GM12878 (cell line): ENCODE results near the gene ACER3. TPM values are rescaled to one million over a fixed set of nuclear protein-coding genes. Genes with fewer than 3 reads are reported as not detected.
"Not testable (repeated sequence)": the region's sequence is repeated elsewhere in the genome, so short reads cannot be mapped to it uniquely, and the experiment has no call there.

Experiments
- ATAC-seq: fragments of 200-7000 bp; cut with Tn5 transposase; 3 replicates; pipeline ENCODE4 v1.9.1; 2020; ENCODE audit warnings: mild to moderate bottlenecking, moderate library complexity
- BruUV-seq: library from RNA; stranded (reverse); fragments of 400-500 nt; replicated peaks from 2 replicates; lab custom pipeline; 2021; lab: Mats Ljungman, UMichigan
- CTCF ChIA-PET: fragments of 300-600 bp; sonication (Branson Sonifier 250); formaldehyde crosslinking; extraction: SDS; loops from one replicate; lab custom pipeline; 2021; ENCODE audit warnings: inconsistent platforms; lab: Yijun Ruan, JAX
- POLR2A ChIA-PET: fragments of 350-600 bp; formaldehyde crosslinking; extraction: SDS; loops from one replicate; lab custom pipeline; 2021; ENCODE audit warnings: inconsistent platforms; lab: Charles Lee
- RAD21 ChIA-PET: fragments of 300-600 bp; sonication (Branson Sonifier 250); formaldehyde crosslinking; loops from one replicate; lab custom pipeline; 2023; ENCODE audit warnings: antibody characterized with exemption; ENCODE audit not compliant: unreplicated experiment; lab: Charles Lee
- SMC1A ChIA-PET: fragments of 300-600 bp; sonication (Branson Sonifier 250); formaldehyde crosslinking; loops from one replicate; lab custom pipeline; 2023; ENCODE audit not compliant: unreplicated experiment, uncharacterized antibody; lab: Charles Lee
- DNase-seq: peaks from one replicate; pipeline ENCODE4 v3.0.0-alpha.2; 2011; ENCODE audit warnings: low read depth, low spot score
- FAIRE-seq: peaks from 3 replicates; lab custom pipeline; 2011; peaks lifted over from hg19 to GRCh38; lab: Jason Lieb, UNC
- H2AFZ ChIP-seq: 2 replicates; pipeline ENCODE4 v1.6.0; 2011; ENCODE audit warnings: low read depth, low read length, control low read depth; ENCODE audit not compliant: control insufficient read depth
- H3K27ac ChIP-seq: 2 replicates; pipeline ENCODE4 v1.5.1; 2011; ENCODE audit warnings: control low read depth; ENCODE audit not compliant: control insufficient read depth, insufficient read depth
- H3K27me3 ChIP-seq, 2 experiments: replicated peaks in 1 of 2; 2 replicates each; pipeline versions ENCODE4 v1.6.0 to v1.6.1; 2011; ENCODE audit warnings: low read length in 1 of 2; ENCODE audit not compliant: control insufficient read depth in 2 of 2, insufficient read depth in 2 of 2
- H3K36me3 ChIP-seq, 2 experiments: 2 replicates each; pipeline ENCODE4 v1.5.1; 2011; ENCODE audit warnings: low read length in 1 of 2; ENCODE audit not compliant: control insufficient read depth in 2 of 2, insufficient read depth in 2 of 2
- H3K4me1 ChIP-seq: 2 replicates; pipeline ENCODE4 v1.6.1; 2011; ENCODE audit warnings: mild to moderate bottlenecking, low read length, moderate library complexity, mixed read lengths; ENCODE audit not compliant: control insufficient read depth, insufficient read depth
- H3K4me2 ChIP-seq: 2 replicates; pipeline ENCODE4 v1.6.0; 2011; ENCODE audit warnings: control low read depth; ENCODE audit not compliant: control insufficient read depth, insufficient read depth
- H3K4me3 ChIP-seq: fragments of 200-600 bp; sonication (generic); 2 replicates; pipeline ENCODE4 v1.5.1; 2016
- H3K79me2 ChIP-seq: 2 replicates; pipeline ENCODE4 v1.6.0; 2011; ENCODE audit warnings: low read length; ENCODE audit not compliant: control insufficient read depth, insufficient read depth
- H3K9ac ChIP-seq: 2 replicates; pipeline ENCODE4 v1.8.0; 2011; ENCODE audit warnings: low read length, control low read depth, mixed read lengths; ENCODE audit not compliant: control insufficient read depth, insufficient read depth
- H3K9me3 ChIP-seq: replicated peaks from 3 replicates; pipeline ENCODE4 v1.5.1; 2011; ENCODE audit warnings: mild to moderate bottlenecking, low read length; ENCODE audit not compliant: control insufficient read depth, insufficient read depth
- H4K20me1 ChIP-seq: 2 replicates; pipeline ENCODE4 v1.6.0; 2011; ENCODE audit not compliant: control insufficient read depth, insufficient read depth
- EZH2 ChIP-seq: IDR thresholded peaks from 2 replicates; pipeline ENCODE4 v1.6.1; 2012; ENCODE audit warnings: low read depth, mild to moderate bottlenecking, control low read depth, inconsistent platforms, low read length, borderline replicate concordance; ENCODE audit not compliant: control insufficient read depth
- RAD21 ChIP-seq: IDR thresholded peaks from 2 replicates; pipeline ENCODE4 v1.6.1; 2011; ENCODE audit warnings: mild to moderate bottlenecking, low read depth, low read length, moderate library complexity; ENCODE audit not compliant: insufficient read depth
- TCF12 ChIP-seq: IDR thresholded peaks from 2 replicates; pipeline ENCODE4 v1.6.1; 2011; ENCODE audit warnings: low read depth, mild to moderate bottlenecking, low read length
- TCF7 ChIP-seq: IDR thresholded peaks from 2 replicates; pipeline ENCODE4 v1.6.1; 2014; ENCODE audit warnings: antibody characterized with exemption, borderline replicate concordance
- USF1 ChIP-seq: IDR thresholded peaks from 2 replicates; pipeline ENCODE4 v1.6.1; 2011; ENCODE audit warnings: borderline replicate concordance, low read depth, mild to moderate bottlenecking, moderate library complexity, mixed read lengths, low read length; ENCODE audit not compliant: insufficient read depth; ENCODE audit errors: extremely low read length
- WGBS: methylation state at CpG from one replicate; pipeline ENCODE4 v1.1.6; 2016; ENCODE audit warnings: low lambda C conversion rate; ENCODE audit not compliant: insufficient replicate concordance, insufficient coverage; ENCODE audit errors: missing lambda C conversion rate; 5-methylcytosine and 5-hydroxymethylcytosine counted together
- in situ Hi-C: fragments of 300-500 bp; cut with MboI; formaldehyde crosslinking; loops from 9 replicates; pipeline ENCODE4 v1.14.3; 2018; ENCODE audit warnings: mixed read lengths
- intact Hi-C: fragments of 100-400 bp; cut with micrococcal nuclease; formaldehyde crosslinking; loops from one replicate; pipeline ENCODE4 v1.14.2; 2022; ENCODE audit not compliant: unreplicated experiment
- polyA plus RNA-seq, 11 experiments: library from polyadenylated mRNA; depleted of rRNA in 4 of 11; unstranded in 6 of 11; stranded (reverse) in 5 of 11; fragments of >200 nt; fragmentation: Nextera tagmentation in 4 of 11; fragmentation: Illumina TruSeq in 1 of 11; extraction: Ambion mirVana in 4 of 11; extraction: Trizol in 1 of 11; gene quantifications; 1 replicate in 1 of 11; 2 replicates in 10 of 11; pipeline versions ENCODE4 v1.2.1 to v1.2.3, GENCODE V29; 2011 to 2016; ENCODE audit warnings: inconsistent platforms in 2 of 11, missing spikeins in 2 of 11, low read depth in 1 of 11
- total RNA-seq, 4 experiments: library from RNA; depleted of rRNA in 3 of 4; stranded (reverse); fragments of >200 nt in 3 of 4; fragmentation: Illumina TruSeq in 1 of 4; extraction: Trizol in 1 of 4; gene quantifications; 2 replicates each; pipeline versions ENCODE4 v1.2.1 to v1.2.3, GENCODE V29; 2013 to 2021

Gene ACER3
- total and polyA plus RNA-seq, 10 of the 15 experiments (the other 5 are each of a cell fraction or from before 2014, with no cell fraction given) = 2.8 to 17.4 (median 10.3) TPM

GRCh38 chr11:77060234-77060633 is 199.5 kb downstream of the ACER3 start (continued):
- TF ChIP-seq TCF12 = no peak
- TF ChIP-seq USF1 = no peak
- TF ChIP-seq EZH2 = no peak
- TF ChIP-seq, all 136 proteins: peak for 0

GRCh38 chr11:77061258-77061657 is 200.5 kb downstream of the ACER3 start:
- CTCF ChIA-PET = interaction anchor here (1.4 to 3.6 kb wide), 2 partner anchors 13 to 30 kb away, joined by 3 to 11 read pairs; no protein-coding TSS in a partner anchor
- H3K27ac ChIP-seq, H3K9ac ChIP-seq, in situ Hi-C loops, H3K4me3 ChIP-seq, H4K20me1 ChIP-seq, H3K36me3 ChIP-seq, FAIRE-seq, H3K9me3 ChIP-seq, ATAC-seq, intact Hi-C loops, H3K79me2 ChIP-seq, DNase-seq, BruUV-seq, H3K4me1 ChIP-seq, RAD21 ChIA-PET, H2AFZ ChIP-seq, H3K27me3 ChIP-seq, H3K4me2 ChIP-seq: not testable (repeated sequence)
- SMC1A ChIA-PET = interaction anchor here (1.5 kb wide), 1 partner anchor 30 kb away, joined by 4 read pairs; no protein-coding TSS in a partner anchor
- 36% methylated on average over 4 of the region's 4 CpGs for WGBS
- POLR2A ChIA-PET = interaction anchor here (0.6 kb wide), 1 partner anchor 14 kb away, joined by 3 read pairs; no protein-coding TSS in a partner anchor

- Histone ChIP-seq H3K4me2 (no peak overlapping the region), H3K27me3 (no peaks in the 10 kb centered on the region), H3K9me3 (no peaks in the 10 kb centered on the region; the same call in 2 of the 3 replicates), H3K4me1 (peaks cover 6% of the 10 kb centered on the region), H4K20me1 (no peaks in the 10 kb centered on the region), H3K9ac (no peak overlapping the region), H3K79me2 (no peaks in the 10 kb centered on the region), H2AFZ (no peak overlapping the region), H3K27ac (no peak overlapping the region), H3K36me3 (no peaks in the 10 kb centered on the region), H3K4me3 (no peak overlapping the region)
- intact Hi-C loops = no loop called here
- TF ChIP-seq TCF7 = no peak
- 0 out of 2 replicates have a peak, but pooled peaks have one; percentile 17 for TF ChIP-seq RAD21
- ATAC-seq = no peak
- RAD21 ChIA-PET = interaction anchor here (1.3 kb wide), 1 partner anchor 28 kb away, joined by 3 read pairs; no protein-coding TSS in a partner anchor
- SMC1A ChIA-PET = interaction anchor here (1.7 kb wide), 1 partner anchor 28 kb away, joined by 8 read pairs; no protein-coding TSS in a partner anchor
- POLR2A ChIA-PET = no interaction called here
- in situ Hi-C loops = no loop called here
- no TSS peak for BruUV-seq
- CTCF ChIA-PET = interaction anchor here (1.6 to 5.7 kb wide), 3 partner anchors 15 to 36 kb away, joined by 6 to 38 read pairs (median 11); no protein-coding TSS in a partner anchor
- FAIRE-seq = no peak
- DNase-seq = no peak
Observed at GRCh38 chr11:77062924-77063323, 202.2 kb downstream of the ACER3 start.
